Stimulated activated CD8-positive, alpha-beta memory T cell treated with anti-CD3 and anti-CD28 coated beads, Interleukin-15, amount 100 ng/mL, for 1 hour (primary cell): Measurements from ENCODE around the gene SPACA5B.
"Not testable (repeated sequence)": the region's sequence is repeated elsewhere in the genome, so short reads cannot be mapped to it uniquely, and the experiment has no call there.

Experiments used
- DNase-seq: peaks from one replicate; pipeline ENCODE4 v3.0.0-alpha.2; 2020; ENCODE audit warnings: low read depth

The SPACA5B gene

DNA sequence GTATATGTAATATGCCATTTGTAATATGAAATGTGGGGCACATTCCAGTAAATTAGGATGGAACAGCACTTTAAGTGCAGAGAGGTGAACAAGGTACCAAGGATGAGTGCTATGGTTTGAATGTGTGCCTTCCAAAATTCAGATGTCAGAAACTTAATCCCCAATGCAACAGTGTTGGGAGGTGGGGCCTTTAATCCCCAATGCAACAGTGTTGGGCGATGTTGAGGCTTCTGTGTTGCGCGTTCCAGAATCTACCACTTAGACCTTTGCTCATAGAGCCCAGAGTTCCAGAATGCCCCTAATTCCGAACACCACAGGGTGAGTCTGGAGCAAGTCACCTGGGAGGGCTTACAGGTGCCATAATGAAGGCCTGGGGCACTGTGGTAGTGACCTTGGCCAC, at the start of gene SPACA5B:
SPACA5B (plus strand) TSS at position 301 of the 400 bp plus-strand sequence; CDS start at position 363, 62 bp downstream.
- DNase-seq = not testable (repeated sequence)

DNA sequence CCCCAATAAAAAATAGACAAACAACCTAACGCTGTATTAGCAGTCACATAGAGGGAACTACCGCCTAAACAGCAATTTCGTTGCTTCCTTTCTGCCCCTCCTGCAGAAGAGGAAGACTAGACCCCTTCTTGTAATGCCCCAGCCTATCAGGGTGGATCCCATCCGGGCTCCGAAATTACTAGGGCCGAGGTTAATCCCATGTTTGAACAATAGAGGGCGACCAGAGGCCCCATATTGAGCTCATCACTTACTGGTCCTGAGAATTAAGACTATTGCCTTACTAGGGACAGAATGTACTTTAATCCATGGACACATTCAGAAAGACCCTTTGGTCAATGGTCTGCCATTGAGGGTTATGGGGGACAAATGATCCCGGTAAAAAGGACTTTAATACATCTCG, 47.2 kb upstream of the SPACA5B start:
- DNase-seq = peak; percentile 11

DNA sequence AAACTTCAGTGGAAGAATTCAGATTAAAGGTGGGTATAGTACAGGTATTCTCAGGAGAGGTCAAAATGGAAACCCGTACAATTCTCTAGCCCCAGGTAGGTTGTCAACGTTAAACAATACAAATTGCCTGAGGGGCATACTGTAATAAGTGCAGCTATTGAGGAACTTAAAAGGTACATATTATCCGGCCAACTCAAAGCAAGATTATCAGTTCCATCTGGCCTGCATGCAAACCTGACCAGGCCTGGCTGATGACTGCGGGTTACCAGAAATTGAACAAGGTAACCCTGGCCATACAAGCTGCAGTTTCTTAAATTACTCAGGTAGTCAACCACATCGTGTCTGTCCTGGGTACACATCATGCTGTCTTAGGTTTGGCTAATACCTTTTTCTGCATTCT, 46.7 kb upstream of the SPACA5B start:
- DNase-seq = no peak

DNA sequence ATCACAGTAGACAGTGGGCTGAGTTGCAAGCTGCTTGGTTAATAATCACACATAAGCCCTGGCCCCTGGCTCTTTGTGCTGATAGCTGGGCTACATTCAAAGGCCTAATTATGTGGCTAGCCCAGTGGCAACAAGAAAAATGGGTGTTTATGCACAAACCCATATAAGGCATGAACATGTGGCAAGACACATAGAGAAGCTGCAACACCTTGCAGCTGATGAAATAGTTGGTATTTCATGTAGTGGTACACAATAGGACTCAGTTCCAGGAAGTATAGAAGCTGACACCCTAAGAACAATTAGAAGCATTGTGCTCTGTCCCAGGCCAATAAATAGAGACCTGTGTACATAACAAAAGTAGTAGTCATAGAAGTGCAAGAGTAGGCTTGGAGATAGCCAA, 44.3 kb upstream of the SPACA5B start:
- no peak for DNase-seq

DNA sequence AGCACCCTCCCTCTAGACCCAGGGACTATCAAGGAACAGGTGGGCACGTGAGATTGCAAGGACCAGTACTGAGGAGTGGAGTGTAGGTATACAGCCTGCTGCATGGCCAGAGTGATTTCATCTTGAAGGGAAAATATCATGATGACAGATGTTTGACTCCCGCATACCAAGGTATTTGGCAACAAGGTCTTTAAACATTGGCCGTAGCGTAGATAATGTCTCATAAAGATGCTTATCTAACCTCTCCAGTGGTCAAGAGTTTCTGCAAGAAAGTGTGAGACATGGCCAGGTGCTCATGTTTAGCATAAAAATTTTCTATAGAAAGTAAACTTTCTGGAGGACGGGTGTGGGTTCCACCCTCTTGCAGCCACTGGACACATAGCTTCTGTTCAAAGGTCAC, 40.3 kb upstream of the SPACA5B start:
- no peak for DNase-seq

DNA sequence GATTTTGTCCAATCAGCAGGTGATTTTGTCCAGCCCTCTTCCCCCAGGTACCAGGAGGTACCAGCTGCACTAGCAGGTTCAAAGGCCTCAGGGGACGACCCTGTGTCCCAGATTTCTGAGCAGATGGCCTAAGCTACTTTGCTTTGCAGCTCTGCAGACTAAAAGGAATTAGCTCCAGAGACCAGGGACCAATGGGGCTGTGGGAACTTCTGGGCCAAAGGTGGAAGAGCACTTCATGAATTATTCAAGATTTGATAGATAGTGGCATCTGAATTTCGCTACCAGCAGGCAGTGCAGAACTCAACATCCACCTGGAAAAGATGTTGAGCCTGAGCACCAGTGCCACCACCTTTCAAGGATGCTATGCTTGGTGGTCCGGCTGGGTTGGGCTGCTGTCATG, 37.9 kb upstream of the SPACA5B start:
- not testable (repeated sequence) for DNase-seq

DNA sequence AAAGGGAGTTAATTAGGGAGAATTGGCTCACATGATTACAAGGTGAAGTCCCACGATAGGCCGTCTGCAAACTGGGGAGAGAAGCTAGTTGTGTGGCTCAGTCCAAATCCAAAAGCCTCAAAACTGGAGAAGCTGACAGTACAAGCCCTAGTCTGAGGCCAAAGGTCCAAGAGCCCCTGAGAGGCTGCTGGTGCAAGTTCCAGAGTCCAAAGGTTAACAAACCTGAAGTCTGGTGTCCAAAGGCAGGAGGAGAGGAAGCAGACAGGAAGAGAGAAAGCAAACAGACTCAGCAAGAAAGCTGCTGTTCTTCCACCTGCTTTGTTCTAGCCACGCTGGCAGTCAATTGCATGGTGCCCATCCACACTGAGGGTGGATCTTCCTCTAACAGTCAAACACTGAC, 29.0 kb upstream of the SPACA5B start:
- DNase-seq = no peak

DNA sequence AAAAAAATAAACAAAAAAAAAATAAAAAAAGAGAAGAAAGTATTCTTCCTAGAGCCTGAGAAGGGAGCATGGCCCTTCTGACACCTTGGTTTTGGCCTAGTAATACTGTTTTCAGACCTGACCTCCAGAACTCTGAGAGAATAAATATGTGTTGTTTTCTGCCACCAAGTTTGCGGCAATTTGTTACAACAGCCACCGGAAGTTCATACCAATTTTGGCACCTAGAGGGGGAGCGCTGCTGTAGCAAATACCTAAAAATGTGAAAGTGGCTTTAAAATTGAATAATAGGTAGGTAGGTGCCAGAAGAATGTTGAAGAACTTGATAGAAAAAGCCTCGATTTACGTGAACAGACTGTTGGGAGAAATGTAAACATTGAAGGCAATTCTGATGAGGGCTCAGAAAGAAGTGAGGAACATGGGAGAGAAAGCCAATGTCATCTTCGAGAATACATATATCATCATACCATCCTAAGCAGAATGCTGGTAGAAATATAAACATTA, 27.5 kb upstream of the SPACA5B start:
- no peak for DNase-seq

DNA sequence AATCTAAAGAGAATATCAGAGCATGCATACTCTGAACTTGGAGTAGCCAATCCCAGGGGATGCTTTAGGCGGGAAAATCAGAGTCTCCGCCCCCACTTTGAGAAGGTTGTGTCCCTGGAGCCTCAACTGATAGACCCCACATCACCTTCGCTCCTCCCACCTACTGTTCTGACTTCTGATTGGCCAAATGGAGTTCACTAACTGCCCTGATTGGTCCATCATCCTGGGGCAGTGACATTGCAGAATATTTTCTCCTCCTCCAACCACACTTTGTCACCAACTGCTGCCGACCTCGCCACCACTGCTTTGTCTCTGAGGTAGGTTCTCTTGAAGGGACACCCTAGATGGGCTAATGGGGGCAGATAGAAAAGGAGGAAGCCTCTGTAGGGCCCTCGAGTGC, 22.7 kb upstream of the SPACA5B start:
- DNase-seq = no peak

DNA sequence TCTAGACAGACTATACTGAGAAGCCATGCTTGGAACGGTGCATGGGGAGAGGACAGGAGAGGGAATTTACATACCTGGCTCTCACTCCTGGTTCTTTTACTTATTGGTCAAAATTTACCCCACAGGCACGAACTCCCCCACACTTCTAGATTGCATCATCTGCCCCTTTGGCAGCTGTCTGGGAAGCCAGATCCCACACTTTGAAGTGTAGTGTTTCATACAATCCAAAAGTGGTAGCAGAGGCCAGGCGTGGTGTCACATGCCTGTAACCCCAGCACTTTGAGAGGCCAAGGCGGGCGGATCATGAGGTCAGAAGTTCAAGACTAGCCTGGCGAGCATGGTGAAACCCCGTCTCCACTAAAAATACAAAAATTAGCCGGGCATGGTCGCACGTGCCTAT, 5.1 kb upstream of the SPACA5B start:
- DNase-seq = not testable (repeated sequence)

DNA sequence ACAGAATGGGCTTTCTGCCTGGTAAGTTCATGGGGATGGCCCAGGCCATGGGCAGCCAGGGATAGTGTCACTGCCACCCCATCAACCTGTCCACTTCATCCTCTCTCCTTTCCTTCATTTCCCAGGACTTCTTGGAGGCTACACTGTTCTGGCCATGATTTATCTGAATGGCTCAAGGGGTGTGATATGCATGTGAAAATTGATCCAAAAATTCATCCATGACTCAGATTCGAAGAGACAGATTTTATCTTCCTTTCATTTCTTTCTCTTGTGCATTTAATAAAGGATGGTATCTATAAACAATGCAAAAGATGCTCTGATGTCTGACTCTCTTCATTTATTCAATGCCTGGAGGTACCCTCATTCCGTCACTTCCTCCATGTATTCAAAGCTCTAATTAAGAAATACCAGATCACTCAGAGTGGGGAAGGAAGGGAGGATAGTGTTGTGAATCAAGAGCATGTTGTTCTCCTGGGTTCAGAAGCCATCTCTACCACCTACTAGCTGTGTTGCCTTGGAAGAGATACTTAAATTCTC, 1.9 kb downstream of the SPACA5B start:
- DNase-seq = not testable (repeated sequence)

DNA sequence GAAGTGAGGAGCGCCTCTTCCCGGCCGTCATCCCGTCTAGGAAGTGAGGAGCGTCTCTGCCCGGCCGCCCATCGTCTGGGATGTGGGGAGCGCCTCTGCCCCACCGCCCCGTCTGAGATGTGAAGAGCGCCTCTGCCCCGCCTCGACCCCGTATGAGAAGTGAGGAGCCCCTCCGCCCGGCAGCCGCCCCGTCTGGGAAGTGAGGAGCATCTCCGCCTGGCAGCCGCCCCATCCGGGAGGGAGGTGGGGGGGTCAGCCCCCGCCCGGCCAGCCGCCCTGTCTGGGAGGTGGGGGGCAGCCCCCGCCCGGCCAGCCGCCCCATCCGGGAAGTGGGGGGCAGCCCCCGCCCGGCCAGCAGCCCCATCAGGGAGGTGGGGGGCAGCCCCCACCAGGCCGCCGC, 8.7 kb downstream of the SPACA5B start:
- DNase-seq = not testable (repeated sequence)

DNA sequence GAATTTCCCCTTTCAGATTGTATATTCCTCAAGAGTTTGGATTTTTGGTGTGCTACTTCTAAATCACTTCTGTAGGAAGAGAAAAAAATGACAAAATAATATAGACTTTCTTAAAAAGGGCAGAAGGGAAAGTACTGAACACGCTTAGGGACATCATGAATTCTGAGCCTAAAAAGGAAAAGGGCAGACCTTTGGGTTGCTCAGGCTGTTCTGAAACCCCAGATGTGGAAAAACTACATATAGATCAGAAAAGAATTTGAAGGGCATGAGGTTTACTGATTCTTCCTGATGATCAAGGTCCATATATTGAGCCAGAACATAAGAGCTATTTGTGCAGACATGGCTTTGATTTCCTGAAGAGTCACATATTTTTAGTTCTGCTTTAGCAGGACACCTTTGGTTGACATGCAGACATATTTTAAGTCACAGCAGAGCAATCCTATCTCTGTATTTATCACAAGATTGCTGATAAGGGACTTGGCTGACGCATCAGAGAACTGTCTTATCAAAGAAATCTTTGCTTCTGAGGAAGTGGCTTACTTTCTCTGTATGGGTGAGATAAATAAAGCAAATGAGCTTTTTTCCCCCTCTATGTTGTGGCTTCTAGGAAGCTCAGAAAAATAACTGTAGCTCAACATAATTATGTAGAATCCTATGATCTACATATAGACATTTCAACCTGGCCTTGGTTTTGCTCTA, 11.5 kb downstream of the SPACA5B start:
- not testable (repeated sequence) for DNase-seq

DNA sequence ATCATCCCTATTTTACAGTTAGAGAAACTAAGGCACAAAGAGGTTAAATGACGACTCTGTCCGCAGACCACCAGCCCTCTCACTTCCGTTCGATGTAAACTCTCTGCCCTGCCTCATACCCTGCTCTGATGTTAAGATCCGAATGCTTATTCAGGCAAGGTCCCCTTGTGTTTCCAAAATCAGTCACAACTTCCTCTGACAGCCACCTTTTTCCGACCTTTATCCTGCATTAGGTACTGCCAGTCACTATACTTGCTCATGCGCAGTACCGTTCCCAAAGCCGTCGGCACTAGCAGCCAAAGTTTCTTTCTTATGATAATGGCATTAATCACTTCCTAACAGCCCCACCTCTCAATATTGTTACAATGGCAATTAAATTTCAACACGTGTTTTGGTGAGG, 12.3 kb downstream of the SPACA5B start:
- not testable (repeated sequence) for DNase-seq

DNA sequence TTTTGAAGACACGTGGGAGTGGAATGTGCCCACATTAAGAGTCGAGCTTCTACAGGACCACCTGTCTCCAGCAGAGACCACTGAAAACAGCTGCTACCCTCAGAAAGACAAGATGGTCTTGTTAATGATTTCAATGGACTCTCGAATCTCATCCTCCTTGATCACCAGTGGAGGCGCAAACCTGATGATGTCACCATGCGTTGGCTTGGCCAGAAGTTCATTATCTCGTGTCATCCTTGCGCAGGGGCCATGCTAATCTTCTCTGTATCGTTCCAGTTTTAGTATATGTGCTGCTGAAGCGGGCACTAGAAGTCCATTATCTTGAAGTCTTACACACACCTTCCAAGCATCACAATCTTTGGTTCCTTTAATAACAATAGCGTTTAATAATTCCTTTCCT, 23.3 kb downstream of the SPACA5B start:
- no peak for DNase-seq

DNA sequence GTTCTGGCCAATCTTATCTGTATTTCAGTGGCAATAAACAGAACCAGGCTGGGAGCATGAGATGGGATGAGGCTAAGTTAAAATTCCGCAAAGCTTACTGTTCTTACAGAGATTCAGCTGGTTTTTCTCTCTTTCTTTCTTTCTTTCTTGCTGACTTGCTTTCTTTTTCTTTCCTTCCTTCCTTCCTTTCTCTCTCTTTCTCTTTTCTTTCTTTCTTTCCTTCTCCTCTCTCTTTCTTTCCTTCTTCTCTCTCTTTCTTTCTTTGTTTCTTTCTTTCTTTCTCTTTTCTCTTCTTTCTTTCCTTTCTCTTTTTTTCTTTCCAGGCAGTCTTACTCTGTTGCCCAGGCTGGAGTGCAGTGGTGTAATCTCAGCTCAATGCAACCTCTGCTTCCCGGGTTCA, 24.4 kb downstream of the SPACA5B start:
- DNase-seq = no peak

DNA sequence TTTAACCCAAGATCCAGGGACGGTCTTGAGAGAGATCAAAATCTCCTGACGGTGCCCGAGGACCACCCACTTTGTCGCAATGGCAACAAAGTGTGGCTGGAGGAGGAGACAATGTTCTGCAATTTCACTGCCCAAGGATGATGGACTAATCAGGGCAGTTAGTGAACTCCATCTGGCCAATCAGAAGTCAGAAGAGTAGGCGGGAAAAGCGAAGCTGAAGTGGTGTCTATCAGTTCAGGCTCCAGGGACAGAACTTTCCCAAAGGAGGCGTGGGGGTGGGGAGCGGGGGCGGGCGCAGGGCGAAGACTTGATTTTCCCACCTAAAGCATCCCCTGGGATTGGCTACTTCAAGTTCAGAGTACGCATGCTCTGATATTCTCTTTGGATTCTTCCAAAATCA, 25.6 kb downstream of the SPACA5B start:
- DNase-seq = no peak

DNA sequence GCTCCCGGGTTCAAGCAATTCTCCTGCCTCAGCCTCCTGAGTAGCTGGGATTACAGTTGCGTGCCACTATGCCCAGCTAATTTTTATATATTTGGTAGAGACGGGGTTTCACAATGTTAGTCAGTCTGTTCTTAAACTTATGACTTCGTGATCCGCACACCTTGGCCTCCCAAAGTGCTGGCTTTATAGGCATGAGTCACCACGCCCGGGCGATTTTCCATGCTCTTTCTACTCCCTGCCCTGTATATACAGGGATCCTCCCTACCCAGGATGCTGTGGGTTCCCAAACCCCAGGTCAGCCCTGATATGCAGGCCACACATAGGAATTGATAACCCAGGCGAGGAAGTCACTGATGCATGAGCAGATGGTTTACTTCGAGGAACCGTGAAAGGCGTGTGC, 34.8 kb downstream of the SPACA5B start:
- DNase-seq = no peak

DNA sequence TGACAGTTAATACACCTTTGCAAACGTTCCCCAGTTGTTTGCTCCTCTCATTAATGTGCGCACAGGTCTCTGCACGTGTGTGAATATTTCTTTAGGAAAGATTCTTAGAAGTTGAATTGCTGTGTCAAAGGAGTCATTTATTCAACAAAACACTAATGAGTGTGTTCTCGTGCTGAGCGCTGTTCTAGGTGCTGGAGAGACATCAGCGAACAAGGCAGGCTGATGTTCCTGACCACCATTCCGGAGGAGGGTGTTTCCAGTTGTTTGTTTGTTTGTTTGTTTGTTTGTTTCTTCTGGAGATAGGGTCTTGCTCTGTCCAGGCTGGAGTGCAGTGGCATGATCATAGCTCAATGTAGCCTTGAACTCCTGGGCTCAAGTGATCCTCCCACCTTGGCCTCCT, 35.9 kb downstream of the SPACA5B start:
- DNase-seq = not testable (repeated sequence)

DNA sequence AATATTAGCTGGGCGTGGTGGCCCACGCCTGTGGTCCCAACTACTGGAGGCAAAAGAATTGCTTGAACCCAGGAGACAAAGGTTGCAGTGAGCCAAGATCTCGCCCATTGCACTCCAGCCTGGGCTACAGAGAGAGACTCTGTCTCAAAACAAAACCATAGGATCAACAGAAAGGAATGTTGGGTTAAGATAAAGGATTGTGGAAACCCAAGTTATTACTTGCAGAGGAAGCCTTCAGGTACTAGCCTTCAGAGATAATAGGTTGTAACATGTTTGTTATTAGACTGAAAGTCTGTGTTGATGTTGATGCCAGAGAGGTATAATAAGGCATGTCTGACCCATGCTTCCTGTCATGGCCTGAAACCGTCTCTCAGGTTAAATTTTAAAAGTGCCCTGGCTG, 49.3 kb downstream of the SPACA5B start:
- DNase-seq = no peak

DNA sequence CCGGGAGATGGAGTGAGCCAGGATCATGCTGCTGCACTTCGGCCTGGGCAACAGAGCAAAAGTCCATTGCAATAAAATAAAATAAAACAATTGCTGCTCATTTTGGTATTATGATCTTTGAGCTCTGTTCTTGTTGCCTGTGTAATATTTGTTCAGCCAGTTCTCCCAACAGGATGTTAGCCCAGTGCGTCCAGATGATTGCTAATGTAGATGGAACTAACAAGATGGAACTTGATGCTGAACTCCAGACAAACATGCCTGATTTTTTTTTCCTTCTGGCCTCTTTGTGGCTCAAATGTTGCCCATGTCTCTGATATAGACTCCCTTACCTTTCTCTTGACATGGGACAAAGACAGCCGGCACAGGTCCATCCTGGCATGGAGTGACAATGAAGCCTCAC, 50.4 kb downstream of the SPACA5B start:
- DNase-seq = no peak

DNA sequence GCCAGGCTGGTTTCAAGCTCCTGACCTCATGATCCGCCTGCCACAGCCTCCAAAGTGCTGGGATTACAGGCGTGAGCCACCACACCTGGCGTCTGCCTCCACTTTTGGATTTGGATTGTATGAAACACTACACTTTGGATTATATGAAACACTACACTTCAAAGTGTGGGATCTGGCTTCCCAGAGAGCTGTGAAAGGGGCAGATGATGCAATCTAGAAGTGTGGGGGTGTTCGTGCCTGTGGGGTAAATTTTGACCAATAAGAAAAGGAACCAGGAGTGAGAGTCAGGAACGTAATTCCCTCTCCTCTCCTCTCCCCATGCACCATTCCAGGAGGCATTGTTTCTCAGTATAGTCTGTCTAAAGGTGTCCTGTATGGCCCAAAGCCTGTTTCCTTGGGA, 51.5 kb downstream of the SPACA5B start:
- not testable (repeated sequence) for DNase-seq
